Measurements from ENCODE around the gene ALDH1L2. TPM values are rescaled to one million over a fixed set of nuclear protein-coding genes. Genes with fewer than 3 reads are reported as not detected.

Gene ALDH1L2
- total RNA-seq, 1 experiment from 2014 or later = 1.9 TPM

DNA sequence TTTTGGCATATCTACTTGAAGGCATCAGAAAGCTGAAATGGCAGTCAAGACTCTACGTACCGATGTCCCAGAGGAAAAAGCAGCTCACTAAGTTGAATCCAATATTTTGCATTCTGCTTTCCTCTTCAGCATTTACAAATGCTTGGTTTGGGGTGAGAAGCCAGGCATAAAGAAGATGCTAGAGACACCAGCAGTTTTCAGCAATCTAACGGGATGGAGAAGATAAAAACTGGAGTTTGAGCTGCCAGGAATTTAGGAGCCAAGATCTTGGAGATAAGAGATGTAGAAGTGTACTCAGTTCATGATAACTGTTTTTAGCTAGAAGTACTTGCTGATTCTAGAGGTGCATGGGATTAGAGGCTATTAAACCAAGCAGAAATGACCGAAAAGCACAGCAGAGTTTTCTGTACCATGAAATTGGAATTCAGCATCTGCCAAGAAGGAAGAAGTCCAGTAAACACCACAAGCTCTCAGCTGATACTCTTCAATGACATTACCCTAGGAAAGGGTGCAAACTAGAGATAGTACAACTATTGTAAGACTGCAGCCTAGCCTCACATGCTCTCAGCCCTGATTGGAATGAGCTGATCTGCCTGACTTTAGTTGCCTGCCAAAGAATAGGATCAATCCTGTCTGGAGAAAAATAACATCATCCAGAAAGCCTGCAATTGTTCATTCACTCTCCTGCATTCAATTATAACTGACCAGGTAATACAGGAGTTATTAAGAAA is 7.4 kb upstream of the ALDH1L2 start:
- peak overlapping the region; percentile 36 for H3K4me2 ChIP-seq (ENCODE audit: insufficient read depth, insufficient read length, low read length)
- H4K8ac ChIP-seq (replicated peaks; ENCODE audit: insufficient read length, low read depth, low read length) = no peak overlapping the region
- peaks cover 14% of the 10 kb centered on the region; the same call in 1 of the 2 replicates for H3K4me1 ChIP-seq (ENCODE audit: insufficient read depth, low read length)
- TF ChIP-seq, protein P1, sequence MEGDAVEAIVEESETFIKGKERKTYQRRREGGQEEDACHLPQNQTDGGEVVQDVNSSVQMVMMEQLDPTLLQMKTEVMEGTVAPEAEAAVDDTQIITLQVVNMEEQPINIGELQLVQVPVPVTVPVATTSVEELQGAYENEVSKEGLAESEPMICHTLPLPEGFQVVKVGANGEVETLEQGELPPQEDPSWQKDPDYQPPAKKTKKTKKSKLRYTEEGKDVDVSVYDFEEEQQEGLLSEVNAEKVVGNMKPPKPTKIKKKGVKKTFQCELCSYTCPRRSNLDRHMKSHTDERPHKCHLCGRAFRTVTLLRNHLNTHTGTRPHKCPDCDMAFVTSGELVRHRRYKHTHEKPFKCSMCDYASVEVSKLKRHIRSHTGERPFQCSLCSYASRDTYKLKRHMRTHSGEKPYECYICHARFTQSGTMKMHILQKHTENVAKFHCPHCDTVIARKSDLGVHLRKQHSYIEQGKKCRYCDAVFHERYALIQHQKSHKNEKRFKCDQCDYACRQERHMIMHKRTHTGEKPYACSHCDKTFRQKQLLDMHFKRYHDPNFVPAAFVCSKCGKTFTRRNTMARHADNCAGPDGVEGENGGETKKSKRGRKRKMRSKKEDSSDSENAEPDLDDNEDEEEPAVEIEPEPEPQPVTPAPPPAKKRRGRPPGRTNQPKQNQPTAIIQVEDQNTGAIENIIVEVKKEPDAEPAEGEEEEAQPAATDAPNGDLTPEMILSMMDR (conservative IDR thresholded peaks at IDR 0.05) = no peak
- H2AFZ ChIP-seq (ENCODE audit: low read length) = no peak overlapping the region
- H3K4me1 Mint-ChIP-seq = peaks cover 30 to 35% of the 10 kb centered on the region in 2 experiments
- peak overlapping the region; percentile 89 for H2BK12ac ChIP-seq (ENCODE audit: insufficient read length, low read depth, low read length)
- H3K23ac ChIP-seq (ENCODE audit: insufficient read length, low read depth, low read length) = no peak overlapping the region
- H3K27ac Mint-ChIP-seq = peak overlapping the region; percentile 91 to 99 (median 97)
- H3K14ac ChIP-seq (ENCODE audit: insufficient read depth, low read length) = peak overlapping the region; percentile 14; the same call in 1 of the 2 replicates
- H3K56ac ChIP-seq (ENCODE audit: insufficient read length, low read depth, low read length) = no peak overlapping the region
- WGBS (ENCODE audit: extremely low coverage, insufficient read length, low lambda C conversion rate) = no CpG with 5 or more reads among the region's 4 CpGs
- H4K20me1 ChIP-seq (ENCODE audit: control insufficient read depth, insufficient read depth, insufficient read length) = no peaks in the 10 kb centered on the region
- H3T11ph ChIP-seq (ENCODE audit: low read length) = peak overlapping the region; percentile 90
- H3K23me2 ChIP-seq (ENCODE audit: insufficient read length, low read depth, low read length, poor library complexity, severe bottlenecking) = no peaks in the 10 kb centered on the region
- no peak overlapping the region for H2BK20ac ChIP-seq (ENCODE audit: low read depth, low read length, poor library complexity, severe bottlenecking)
- H2AK5ac ChIP-seq (ENCODE audit: insufficient read length, low read length) = no peak overlapping the region
- no peaks in the 10 kb centered on the region for H3K79me1 ChIP-seq (ENCODE audit: insufficient read depth, low read depth, low read length, poor library complexity, severe bottlenecking)
- H3K18ac ChIP-seq (ENCODE audit: insufficient read length, low read depth, low read length) = peak overlapping the region; percentile 84
- H3K79me2 ChIP-seq (ENCODE audit: insufficient read depth, low read length) = no peaks in the 10 kb centered on the region
- no peaks in the 10 kb centered on the region for H3K27me3 Mint-ChIP-seq (ENCODE audit: low read depth)
- peaks cover 16 to 33% (median 21%) of the 10 kb centered on the region in 3 experiments for H3K36me3 Mint-ChIP-seq (ENCODE audit: insufficient read depth in 1 of 3, low read depth in 3 of 3)
- H4K5ac ChIP-seq (ENCODE audit: insufficient read length, low read depth, low read length) = no peak overlapping the region
- H4K91ac ChIP-seq (ENCODE audit: insufficient read length, low read depth, low read length) = no peak overlapping the region
- DNase-seq = no peak
- H2BK120ac ChIP-seq (ENCODE audit: low read depth, low read length, poor library complexity, severe bottlenecking) = no peak overlapping the region
- peak overlapping the region; percentile 28 for H3K9ac ChIP-seq (ENCODE audit: extremely low read depth, insufficient read length, low read length)
- peak overlapping the region; percentile 9 to 49; a peak in 4 of 5 replicates for H3K4me3 Mint-ChIP-seq
- H3K9me3 ChIP-seq (ENCODE audit: control insufficient read depth, low read depth, low read length) = peaks cover 7% of the 10 kb centered on the region
- peak overlapping the region; percentile 96 for H3K27ac ChIP-seq (ENCODE audit: insufficient read length, low read depth, low read length)
- no peaks in the 10 kb centered on the region for H3K27me3 ChIP-seq (ENCODE audit: insufficient read depth, low read length)
- H3K9me3 Mint-ChIP-seq = peaks cover 28 to 36% of the 10 kb centered on the region in 2 experiments
- no peak overlapping the region for H3K4ac ChIP-seq (ENCODE audit: low read depth, low read length)
- H2BK15ac ChIP-seq (ENCODE audit: low read depth, low read length) = no peak overlapping the region
- peak overlapping the region; percentile 82 for H2BK5ac ChIP-seq (ENCODE audit: insufficient read length, low read length)

Data from H9 (cell line).